Psoas muscle (tissue), 8 donors: ENCODE data around the gene HNRNPA1L2. TPM values are rescaled to one million over a fixed set of nuclear protein-coding genes. Genes with fewer than 3 reads are reported as not detected.
"Not testable (repeated sequence)": the region's sequence is repeated elsewhere in the genome, so short reads cannot be mapped to it uniquely, and the experiment has no call there.

Experiments
- ATAC-seq, 4 donors: fragments of 200-7000 bp; cut with Tn5 transposase; one replicate each; pipeline ENCODE4 v1.9.1; 2020; ENCODE audit warnings: moderate library complexity in 3 of 4, mild to moderate bottlenecking in 2 of 4
- DNase-seq, 2 donors: peaks; one replicate each; pipeline ENCODE4 v3.0.0-alpha.2; 2020
- H3K27ac ChIP-seq: fragments of 200-600 bp; one replicate; pipeline ENCODE4 v1.8.0; 2022
- H3K27me3 ChIP-seq, 3 donors: fragments of 200-600 bp in 1 of 3; one replicate each; pipeline versions ENCODE4 v1.6.1 to v1.8.0; 2013 to 2022; ENCODE audit warnings: low read length in 2 of 3, mild to moderate bottlenecking in 2 of 3, moderate library complexity in 1 of 3; ENCODE audit not compliant: insufficient read depth in 3 of 3
- H3K36me3 ChIP-seq, 2 donors: fragments of 200-600 bp in 1 of 2; one replicate each; pipeline versions ENCODE4 v1.6.1 to v1.8.0; 2013 to 2022; ENCODE audit warnings: low read depth in 1 of 2, mild to moderate bottlenecking in 1 of 2, moderate library complexity in 1 of 2; ENCODE audit not compliant: insufficient read depth in 1 of 2
- H3K4me1 ChIP-seq: fragments of 200-600 bp; one replicate; pipeline ENCODE4 v1.8.0; 2022
- H3K4me3 ChIP-seq: fragments of 200-600 bp; one replicate; pipeline ENCODE4 v1.8.0; 2022; ENCODE audit warnings: mild to moderate bottlenecking
- H3K9me3 ChIP-seq: fragments of 200-600 bp; one replicate; pipeline ENCODE4 v1.8.0; 2022
- WGBS, 3 donors: extraction: QIAGEN DNeasy Blood & Tissue Kit; methylation state at CpG; one replicate each; pipeline versions ENCODE4 v1.1.6 to v1.1.7; 2013; 5-methylcytosine and 5-hydroxymethylcytosine counted together
- intact Hi-C, 2 donors: fragments of 100-400 bp; cut with DNase I; formaldehyde crosslinking; loops; one replicate each; pipeline versions ENCODE4 v1.11.0 to v1.14.2; 2022
- polyA plus RNA-seq, 3 donors: library from polyadenylated mRNA; stranded (reverse); fragments of 200-250 nt; gene quantifications; one replicate each; pipeline ENCODE4 v1.2.3, GENCODE V29; 2013
- total RNA-seq, 4 donors: library from RNA; stranded (reverse); fragmentation: NEBNext Ultra II Directional in 2 of 4; extraction: Animal tissue kit (Norgen Biotek cat#: 25700) in 2 of 4; gene quantifications; one replicate each; pipeline versions ENCODE4 v1.2.1 to v1.2.4, GENCODE V29; 2021 to 2023
- TF ChIP-seq, protein P1 (sequence below): fragments of 200-600 bp; IDR thresholded peaks from one replicate; pipeline ENCODE4 v1.8.0; 2022; ENCODE audit warnings: antibody characterized with exemption
- donor health status: healthy with polysubstance abuse.
- donor health status: DM: no; HTN: no; CAD: no; lungs with moderate emphysema.
- donor health status: Bipolar disorder and iron deficiency.
- donor health status: healthy.
- donor health status: DM: yes; HTN: yes; CAD: no.
- donor health status: DM: no; HTN: no; CAD: no.
- donor health status: DM: no; HTN: no; CAD: no.
- donor health status: DM: yes; HTN: yes; CAD: no.

The HNRNPA1L2 gene
- total and polyA plus RNA-seq, 7 donors = 1.9 to 4.0 (median 2.8) TPM

DNA sequence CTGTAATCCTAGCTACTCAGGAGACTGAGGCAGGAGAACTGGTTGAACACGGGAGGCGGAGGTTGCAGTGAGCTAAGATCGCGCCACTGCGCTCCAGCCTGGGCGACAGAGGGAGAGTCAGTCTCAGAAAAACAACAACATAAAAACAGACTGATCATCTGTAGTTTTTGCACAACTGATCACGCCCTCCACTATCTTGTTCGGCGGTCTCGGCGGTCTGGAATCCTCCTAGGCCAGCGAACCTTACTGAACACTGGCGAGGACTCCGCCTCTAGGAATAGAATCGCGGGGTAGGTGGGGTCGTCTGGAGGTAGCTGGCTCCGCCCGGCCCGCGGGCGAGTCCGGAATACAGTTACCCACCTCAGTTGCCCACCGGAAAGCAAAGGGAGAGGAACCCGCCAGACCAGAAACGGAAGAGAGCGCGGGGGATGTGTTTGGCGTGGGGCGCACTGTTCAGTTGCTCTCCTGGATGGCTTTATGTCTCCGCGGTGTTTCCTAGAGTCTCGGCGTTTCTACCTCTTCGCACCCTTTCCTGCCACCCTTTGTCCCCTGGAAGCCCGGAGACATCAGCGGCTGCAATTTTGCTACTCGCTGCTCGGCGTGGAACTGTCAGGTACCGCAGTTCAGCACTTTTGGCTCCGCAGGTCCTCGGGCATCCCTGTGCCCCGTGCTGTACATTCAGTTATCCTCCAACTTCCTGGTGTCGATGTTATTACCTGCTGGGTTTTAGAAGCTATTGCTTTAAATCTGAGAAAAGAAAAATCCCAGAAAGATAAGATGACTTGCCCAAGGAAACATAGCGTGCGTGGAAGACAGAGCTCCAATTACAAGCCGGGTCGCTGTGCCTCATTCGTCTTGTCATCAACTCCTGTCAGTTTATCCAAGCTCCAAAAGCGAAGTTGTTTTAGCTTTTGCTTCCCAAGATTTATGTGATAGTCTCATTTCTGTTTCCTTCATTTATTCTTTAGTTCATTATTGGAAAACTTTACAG, 24.9 kb upstream of the HNRNPA1L2 start:
- peak; percentile 76 to 88 for DNase-seq
- TF ChIP-seq, protein P1, sequence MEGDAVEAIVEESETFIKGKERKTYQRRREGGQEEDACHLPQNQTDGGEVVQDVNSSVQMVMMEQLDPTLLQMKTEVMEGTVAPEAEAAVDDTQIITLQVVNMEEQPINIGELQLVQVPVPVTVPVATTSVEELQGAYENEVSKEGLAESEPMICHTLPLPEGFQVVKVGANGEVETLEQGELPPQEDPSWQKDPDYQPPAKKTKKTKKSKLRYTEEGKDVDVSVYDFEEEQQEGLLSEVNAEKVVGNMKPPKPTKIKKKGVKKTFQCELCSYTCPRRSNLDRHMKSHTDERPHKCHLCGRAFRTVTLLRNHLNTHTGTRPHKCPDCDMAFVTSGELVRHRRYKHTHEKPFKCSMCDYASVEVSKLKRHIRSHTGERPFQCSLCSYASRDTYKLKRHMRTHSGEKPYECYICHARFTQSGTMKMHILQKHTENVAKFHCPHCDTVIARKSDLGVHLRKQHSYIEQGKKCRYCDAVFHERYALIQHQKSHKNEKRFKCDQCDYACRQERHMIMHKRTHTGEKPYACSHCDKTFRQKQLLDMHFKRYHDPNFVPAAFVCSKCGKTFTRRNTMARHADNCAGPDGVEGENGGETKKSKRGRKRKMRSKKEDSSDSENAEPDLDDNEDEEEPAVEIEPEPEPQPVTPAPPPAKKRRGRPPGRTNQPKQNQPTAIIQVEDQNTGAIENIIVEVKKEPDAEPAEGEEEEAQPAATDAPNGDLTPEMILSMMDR = no peak

DNA sequence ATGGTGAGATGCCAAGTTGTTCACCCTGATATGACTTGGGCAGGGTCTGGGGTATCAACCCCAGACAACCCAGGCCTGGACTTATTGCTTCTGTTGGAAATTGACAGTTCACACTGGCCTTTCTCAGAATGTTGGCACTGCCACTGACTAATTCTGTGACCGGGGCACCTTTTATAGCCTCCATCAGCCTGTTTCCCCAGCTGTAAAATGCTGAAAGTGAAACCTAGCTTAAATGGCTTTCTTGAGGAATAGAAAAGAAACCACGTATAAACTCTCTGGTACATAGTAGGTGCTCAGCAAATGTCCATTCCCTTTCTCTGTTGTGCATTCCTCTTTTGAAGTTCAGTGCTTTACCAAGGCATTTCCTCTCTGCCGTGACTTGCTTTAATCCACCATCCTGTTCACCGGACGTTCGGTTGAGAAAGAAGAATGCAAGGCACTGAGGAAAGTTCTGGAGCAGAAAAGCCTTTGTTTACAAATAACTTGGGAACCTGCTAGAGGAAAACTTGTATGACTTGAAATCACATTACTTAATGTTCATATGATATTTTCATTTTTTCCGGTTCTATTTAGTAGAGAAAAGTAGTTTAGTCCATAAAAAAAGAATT, 11.0 kb upstream of the HNRNPA1L2 start:
- H3K27me3 ChIP-seq, H3K9me3 ChIP-seq, H3K4me1 ChIP-seq, ATAC-seq, DNase-seq, intact Hi-C loops, H3K27ac ChIP-seq, H3K4me3 ChIP-seq: not testable (repeated sequence)
- peaks cover 0 to 62% of the 10 kb centered on the region in 2 donors for H3K36me3 ChIP-seq
- 64 to 73% (median 66%) methylated on average over 7 of the region's 7 CpGs for WGBS, 3 donors

More for the DNA sequence above, 24.9 kb upstream of the HNRNPA1L2 start:
- WGBS, 3 donors = 0 to 1% (median 1%) methylated on average over 49 to 51 of the region's 51 CpGs
- Histone ChIP-seq H3K27me3 (no peaks in the 10 kb centered on the region), H3K4me3 (peak overlapping the region; percentile 87), H3K36me3 (peaks cover 0 to 8% of the 10 kb centered on the region in 2 donors), H3K27ac (peak overlapping the region; percentile 72), H3K4me1 (peaks cover 3% of the 10 kb centered on the region), H3K9me3 (no peaks in the 10 kb centered on the region)
- intact Hi-C loops = loop anchor here (5.0 kb wide), 1 partner anchor 35 kb away; the partner anchor contains the start of gene SUGT1 (in 2 of the 2)
- ATAC-seq = peak; percentile 93 to 99 (median 98)

DNA sequence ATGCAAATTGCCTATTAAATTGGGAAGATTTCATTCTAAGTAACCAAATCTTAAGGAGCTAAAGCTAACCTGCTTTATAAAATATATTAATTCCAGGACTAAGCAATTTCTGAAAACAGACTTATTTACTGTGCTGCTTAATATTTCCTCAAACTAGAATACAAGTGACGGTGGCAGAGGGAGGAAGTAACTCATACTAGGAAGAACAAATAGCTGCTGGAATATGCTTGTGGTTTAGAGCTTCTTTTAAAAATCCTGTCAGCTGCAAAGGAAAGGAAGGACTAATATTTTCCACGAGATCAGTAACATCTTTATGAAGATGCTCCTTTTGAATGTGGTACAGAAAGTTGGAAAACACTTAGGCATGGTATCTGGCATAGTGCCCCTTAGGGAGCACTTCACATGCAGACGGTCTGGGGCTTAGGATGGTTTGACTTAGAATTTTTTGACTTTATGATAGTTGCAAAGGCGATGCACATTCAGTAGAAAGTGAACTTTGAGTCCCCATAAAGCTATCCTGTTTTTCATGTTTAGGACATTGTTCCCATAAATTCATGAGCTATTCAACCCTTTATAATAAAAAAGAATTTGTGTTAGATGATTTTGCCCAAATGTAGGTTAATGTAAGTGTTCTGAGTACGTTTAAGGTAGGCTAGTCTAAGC, 3.4 kb upstream of the HNRNPA1L2 start:
- ATAC-seq (no peak), DNase-seq (no peak)
- H3K4me1 ChIP-seq = no peaks in the 10 kb centered on the region
- no peaks in the 10 kb centered on the region for H3K9me3 ChIP-seq
- no peaks in the 10 kb centered on the region for H3K27me3 ChIP-seq
- 83 to 91% (median 86%) methylated on average over 5 of the region's 5 CpGs for WGBS, 3 donors
- intact Hi-C loops = no loop called here
- no peak overlapping the region for H3K4me3 ChIP-seq
- TF ChIP-seq, protein P1 = no peak
- no peak overlapping the region for H3K27ac ChIP-seq
- H3K36me3 ChIP-seq = peaks cover 4 to 52% of the 10 kb centered on the region in 2 donors

DNA sequence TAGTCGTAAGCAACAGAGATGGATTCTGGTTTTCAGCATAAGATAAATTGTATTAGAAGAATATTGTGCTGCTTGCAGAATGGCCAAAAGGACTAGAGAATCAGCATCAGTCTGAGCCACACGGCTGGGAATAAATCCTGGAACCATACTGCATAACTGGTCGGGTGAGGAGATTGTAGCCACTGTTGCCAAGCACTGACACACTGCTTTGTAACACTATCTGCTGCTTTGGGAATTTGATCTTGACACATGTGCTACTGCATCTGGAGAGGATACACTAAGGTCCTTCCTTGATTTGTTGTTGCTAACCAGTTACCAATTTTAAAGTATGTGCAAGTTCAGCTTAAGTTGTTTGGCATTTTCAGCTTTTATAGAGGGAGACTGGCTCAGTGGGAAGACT, 1.9 kb downstream of the HNRNPA1L2 start:
- Histone ChIP-seq H3K27me3 (no peaks in the 10 kb centered on the region), H3K9me3 (no peaks in the 10 kb centered on the region), H3K4me1 (no peaks in the 10 kb centered on the region), H3K4me3 (no peak overlapping the region), H3K36me3 (peaks cover 4 to 20% of the 10 kb centered on the region in 2 donors), H3K27ac (no peak overlapping the region)
- WGBS, 3 donors = 23 to 39% (median 35%) methylated on average over 3 of the region's 3 CpGs
- TF ChIP-seq, protein P1 = no peak
- ATAC-seq = peak in 1 of 4 donors; percentile 39
- intact Hi-C loops = no loop called here
- no peak for DNase-seq
